Measurements from ENCODE around the gene ZFR2. TPM values are rescaled to one million over a fixed set of nuclear protein-coding genes. Genes with fewer than 3 reads are reported as not detected.

The ZFR2 gene
- polyA plus RNA-seq, 1 of the 3 experiments (the other 2 are of a cell fraction) = 0.44 TPM

DNA sequence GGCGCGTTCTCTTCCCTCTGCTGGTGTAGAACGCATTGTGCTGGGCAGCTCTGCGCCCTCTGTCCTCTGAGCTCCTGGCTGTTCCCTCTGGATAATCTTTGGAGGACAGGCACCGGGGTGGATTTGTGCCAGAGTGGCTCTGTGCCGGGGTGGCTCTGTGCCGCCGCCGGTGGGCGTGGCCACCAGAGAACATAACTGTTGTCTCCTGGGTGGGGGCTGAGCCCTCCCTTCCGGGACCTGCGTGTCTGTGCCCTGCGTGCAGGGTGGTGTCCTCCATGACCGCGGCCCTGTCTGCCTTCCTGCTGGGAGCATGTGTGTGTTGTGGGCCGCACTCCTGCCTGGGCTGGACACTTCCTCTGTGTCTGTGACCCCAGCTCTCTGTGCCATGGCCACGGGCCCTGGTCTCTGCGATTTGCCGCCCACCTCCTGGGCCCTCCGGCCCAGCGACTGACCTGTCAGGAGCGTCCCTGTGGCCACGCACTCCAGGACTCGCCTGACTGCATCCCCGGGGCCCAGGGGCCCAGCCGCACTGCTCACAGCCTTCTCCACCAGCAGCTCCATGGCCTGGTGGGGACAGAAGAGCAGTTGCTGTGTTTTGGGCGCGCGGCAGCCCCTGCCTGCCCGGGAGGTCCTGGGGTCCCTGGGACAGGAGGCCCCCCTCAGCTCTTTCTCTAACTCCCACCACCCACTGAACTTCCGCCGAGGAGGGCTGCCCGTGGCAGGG lies 60.3 kb downstream of the ZFR2 start:
- Histone ChIP-seq H3K4me2 (no peak overlapping the region), H3K9ac (no peak overlapping the region), H3F3A (replicated peaks; ENCODE audit: insufficient read depth) (peaks cover 7% of the 10 kb centered on the region), H3K4me1 (ENCODE audit: control insufficient read depth in 1 of 2, insufficient read depth in 2 of 2, low read depth in 1 of 2, low read length in 1 of 2) (no peaks in the 10 kb centered on the region), H3K4me3 (ENCODE audit: low read depth in 2 of 2, low read length in 1 of 2) (no peak overlapping the region), H3K27ac (ENCODE audit: low read depth in 2 of 2, low read length in 1 of 2) (no peak overlapping the region), H4K20me1 (ENCODE audit: insufficient read depth) (no peaks in the 10 kb centered on the region), H3K79me2 (ENCODE audit: insufficient read depth) (no peaks in the 10 kb centered on the region), H3K9me2 (no peaks in the 10 kb centered on the region), H2AFZ (ENCODE audit: low read depth) (no peak overlapping the region), H3K9me3 (no peaks in the 10 kb centered on the region), H3K27me3 (ENCODE audit: insufficient read depth) (no peaks in the 10 kb centered on the region), H3K36me3 (replicated peaks in 1 of 2; ENCODE audit: control insufficient read depth in 1 of 2, insufficient read depth in 2 of 2, low read length in 1 of 2) (no peaks in the 10 kb centered on the region)
- TF ChIP-seq NFIC (IDR thresholded peaks at IDR 0.05; ENCODE audit: borderline replicate concordance) (no peak), TEAD4 (IDR thresholded peaks at IDR 0.05; ENCODE audit: borderline replicate concordance, insufficient read depth) (no peak), SIN3A (IDR thresholded peaks at IDR 0.05; ENCODE audit: borderline replicate concordance, low read depth, low read length) (no peak), RAD21 (IDR thresholded peaks at IDR 0.05; ENCODE audit: low read length) (no peak), JUND (IDR thresholded peaks at IDR 0.05) (no peak), FOXJ3 (CRISPR knock-in tag; IDR thresholded peaks at IDR 0.05) (no peak), RXRA (IDR thresholded peaks at IDR 0.05; ENCODE audit: borderline replicate concordance, low read depth) (no peak), TCF12 (IDR thresholded peaks at IDR 0.05) (no peak)
- TF ChIP-seq, protein P1, sequence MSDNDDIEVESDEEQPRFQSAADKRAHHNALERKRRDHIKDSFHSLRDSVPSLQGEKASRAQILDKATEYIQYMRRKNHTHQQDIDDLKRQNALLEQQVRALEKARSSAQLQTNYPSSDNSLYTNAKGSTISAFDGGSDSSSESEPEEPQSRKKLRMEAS (IDR thresholded peaks at IDR 0.05; ENCODE audit: low read depth) = no peak
- TF ChIP-seq, protein P2, sequence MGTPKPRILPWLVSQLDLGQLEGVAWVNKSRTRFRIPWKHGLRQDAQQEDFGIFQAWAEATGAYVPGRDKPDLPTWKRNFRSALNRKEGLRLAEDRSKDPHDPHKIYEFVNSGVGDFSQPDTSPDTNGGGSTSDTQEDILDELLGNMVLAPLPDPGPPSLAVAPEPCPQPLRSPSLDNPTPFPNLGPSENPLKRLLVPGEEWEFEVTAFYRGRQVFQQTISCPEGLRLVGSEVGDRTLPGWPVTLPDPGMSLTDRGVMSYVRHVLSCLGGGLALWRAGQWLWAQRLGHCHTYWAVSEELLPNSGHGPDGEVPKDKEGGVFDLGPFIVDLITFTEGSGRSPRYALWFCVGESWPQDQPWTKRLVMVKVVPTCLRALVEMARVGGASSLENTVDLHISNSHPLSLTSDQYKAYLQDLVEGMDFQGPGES (IDR thresholded peaks at IDR 0.05; ENCODE audit: low read depth, low read length) = no peak
- WGBS (ENCODE audit: low lambda C conversion rate) = 83% methylated on average over 20 of the region's 33 CpGs
- ChIA-PET POLR2A (no interaction called here), CTCF (interaction anchor here (1.4 kb wide), 2 partner anchors 13 to 25 kb away, joined by 4 to 6 read pairs; no protein-coding TSS in a partner anchor)
- DNase-seq = no peak

DNA sequence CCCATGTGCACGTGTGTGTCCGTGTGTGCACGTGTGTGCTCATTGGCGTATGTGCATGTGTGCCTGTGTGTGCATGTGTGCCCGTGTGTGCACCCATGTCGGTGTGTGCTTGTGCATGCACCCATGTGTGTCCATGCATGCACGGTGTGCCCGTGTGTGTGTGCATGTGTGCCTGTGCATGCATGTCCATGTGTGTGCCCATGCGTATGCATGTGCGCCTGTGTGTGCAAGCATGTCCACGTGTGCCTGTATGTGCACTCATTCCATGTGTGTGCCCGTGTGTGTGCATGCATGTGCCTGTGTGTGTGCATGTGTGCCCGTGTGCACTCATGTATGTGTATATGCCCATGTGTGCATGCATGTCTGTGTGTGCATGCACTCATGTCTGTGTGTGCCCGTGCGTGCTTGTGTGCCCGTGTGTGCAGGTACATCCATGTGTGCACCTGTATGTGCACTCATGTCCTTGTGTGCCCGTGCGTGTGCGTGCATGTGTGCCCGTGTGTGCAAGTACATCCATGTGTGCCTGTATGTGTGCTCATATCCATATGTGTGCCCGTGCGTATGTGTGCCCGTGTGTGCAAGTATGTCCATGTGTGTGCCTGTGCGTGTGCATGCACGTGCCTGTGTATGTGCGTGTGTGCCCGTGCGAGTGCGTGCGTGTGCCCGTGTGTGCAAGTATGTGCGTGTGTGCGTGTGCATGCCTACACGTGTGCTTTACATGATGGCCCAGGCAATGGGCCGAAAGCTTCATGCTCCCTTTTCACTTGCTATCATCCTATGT lies 61.1 kb downstream of the ZFR2 start:
- H3K36me3 ChIP-seq (replicated peaks in 1 of 2; ENCODE audit: control insufficient read depth in 1 of 2, insufficient read depth in 2 of 2, low read length in 1 of 2) = no peaks in the 10 kb centered on the region
- POLR2A ChIA-PET = no interaction called here
- no peaks in the 10 kb centered on the region for H3K9me3 ChIP-seq
- H3K4me2 ChIP-seq = no peak overlapping the region
- no peak overlapping the region for H2AFZ ChIP-seq (ENCODE audit: low read depth)
- 87% methylated on average over 31 of the region's 35 CpGs for WGBS (ENCODE audit: low lambda C conversion rate)
- no peaks in the 10 kb centered on the region for H4K20me1 ChIP-seq (ENCODE audit: insufficient read depth)
- H3K9ac ChIP-seq = no peak overlapping the region
- DNase-seq = no peak
- H3F3A ChIP-seq (replicated peaks; ENCODE audit: insufficient read depth) = peaks cover 7% of the 10 kb centered on the region
- no peak overlapping the region for H3K4me3 ChIP-seq (ENCODE audit: low read depth in 2 of 2, low read length in 1 of 2)
- no peak overlapping the region for H3K27ac ChIP-seq (ENCODE audit: low read depth in 2 of 2, low read length in 1 of 2)
- TF ChIP-seq MXI1 (IDR thresholded peaks at IDR 0.05; ENCODE audit: low read depth, low read length) = no peak
- TF ChIP-seq JUND (IDR thresholded peaks at IDR 0.05) = no peak
- TF ChIP-seq TCF12 (IDR thresholded peaks at IDR 0.05) = no peak
- TF ChIP-seq, protein P1 (IDR thresholded peaks at IDR 0.05; ENCODE audit: low read depth) = no peak
- TF ChIP-seq FOSL2 (IDR thresholded peaks at IDR 0.05; ENCODE audit: borderline replicate concordance, low read depth) = no peak
- TF ChIP-seq POLR2AphosphoS5 (IDR thresholded peaks at IDR 0.05; ENCODE audit: low read depth, low read length) = no peak
- TF ChIP-seq RFX5 (IDR thresholded peaks at IDR 0.05; ENCODE audit: low read length) = no peak
- TF ChIP-seq GATA2 (CRISPR knock-in tag; IDR thresholded peaks at IDR 0.05) = no peak
- no peak for TF ChIP-seq FOXJ3 (CRISPR knock-in tag; IDR thresholded peaks at IDR 0.05)
- no peak for TF ChIP-seq YY1 (IDR thresholded peaks at IDR 0.05; ENCODE audit: low read depth)
- no peak for TF ChIP-seq RXRA (IDR thresholded peaks at IDR 0.05; ENCODE audit: borderline replicate concordance, low read depth)
- TF ChIP-seq RAD21 (IDR thresholded peaks at IDR 0.05; ENCODE audit: low read length) = no peak
- TF ChIP-seq, protein P3, sequence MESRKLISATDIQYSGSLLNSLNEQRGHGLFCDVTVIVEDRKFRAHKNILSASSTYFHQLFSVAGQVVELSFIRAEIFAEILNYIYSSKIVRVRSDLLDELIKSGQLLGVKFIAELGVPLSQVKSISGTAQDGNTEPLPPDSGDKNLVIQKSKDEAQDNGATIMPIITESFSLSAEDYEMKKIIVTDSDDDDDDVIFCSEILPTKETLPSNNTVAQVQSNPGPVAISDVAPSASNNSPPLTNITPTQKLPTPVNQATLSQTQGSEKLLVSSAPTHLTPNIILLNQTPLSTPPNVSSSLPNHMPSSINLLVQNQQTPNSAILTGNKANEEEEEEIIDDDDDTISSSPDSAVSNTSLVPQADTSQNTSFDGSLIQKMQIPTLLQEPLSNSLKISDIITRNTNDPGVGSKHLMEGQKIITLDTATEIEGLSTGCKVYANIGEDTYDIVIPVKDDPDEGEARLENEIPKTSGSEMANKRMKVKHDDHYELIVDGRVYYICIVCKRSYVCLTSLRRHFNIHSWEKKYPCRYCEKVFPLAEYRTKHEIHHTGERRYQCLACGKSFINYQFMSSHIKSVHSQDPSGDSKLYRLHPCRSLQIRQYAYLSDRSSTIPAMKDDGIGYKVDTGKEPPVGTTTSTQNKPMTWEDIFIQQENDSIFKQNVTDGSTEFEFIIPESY (IDR thresholded peaks at IDR 0.05; ENCODE audit: borderline replicate concordance, low read depth) = no peak
- TF ChIP-seq EZH2phosphoT487 (IDR thresholded peaks at IDR 0.05; ENCODE audit: borderline replicate concordance, low read depth) = no peak
- no peak for TF ChIP-seq SMC3 (IDR thresholded peaks at IDR 0.05; ENCODE audit: low read depth, low read length)
- TF ChIP-seq SIN3A (IDR thresholded peaks at IDR 0.05; ENCODE audit: borderline replicate concordance, low read depth, low read length) = no peak
- TF ChIP-seq, protein P4, sequence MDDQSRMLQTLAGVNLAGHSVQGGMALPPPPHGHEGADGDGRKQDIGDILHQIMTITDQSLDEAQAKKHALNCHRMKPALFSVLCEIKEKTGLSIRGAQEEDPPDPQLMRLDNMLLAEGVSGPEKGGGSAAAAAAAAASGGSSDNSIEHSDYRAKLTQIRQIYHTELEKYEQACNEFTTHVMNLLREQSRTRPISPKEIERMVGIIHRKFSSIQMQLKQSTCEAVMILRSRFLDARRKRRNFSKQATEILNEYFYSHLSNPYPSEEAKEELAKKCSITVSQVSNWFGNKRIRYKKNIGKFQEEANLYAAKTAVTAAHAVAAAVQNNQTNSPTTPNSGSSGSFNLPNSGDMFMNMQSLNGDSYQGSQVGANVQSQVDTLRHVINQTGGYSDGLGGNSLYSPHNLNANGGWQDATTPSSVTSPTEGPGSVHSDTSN (IDR thresholded peaks at IDR 0.05) = no peak
- no peak for TF ChIP-seq NRF1 (IDR thresholded peaks at IDR 0.05; ENCODE audit: low read depth, low read length)
- no peaks in the 10 kb centered on the region for H3K4me1 ChIP-seq (ENCODE audit: control insufficient read depth in 1 of 2, insufficient read depth in 2 of 2, low read depth in 1 of 2, low read length in 1 of 2)
- no peaks in the 10 kb centered on the region for H3K79me2 ChIP-seq (ENCODE audit: insufficient read depth)
- CTCF ChIA-PET = interaction anchor here (1.4 to 1.5 kb wide), 3 partner anchors 14 to 24 kb away, joined by 4 to 6 read pairs (median 4); no protein-coding TSS in a partner anchor
- H3K27me3 ChIP-seq (ENCODE audit: insufficient read depth) = no peaks in the 10 kb centered on the region
- no peaks in the 10 kb centered on the region for H3K9me2 ChIP-seq
